Measurements from ENCODE around the gene SFMBT1.

DNA sequence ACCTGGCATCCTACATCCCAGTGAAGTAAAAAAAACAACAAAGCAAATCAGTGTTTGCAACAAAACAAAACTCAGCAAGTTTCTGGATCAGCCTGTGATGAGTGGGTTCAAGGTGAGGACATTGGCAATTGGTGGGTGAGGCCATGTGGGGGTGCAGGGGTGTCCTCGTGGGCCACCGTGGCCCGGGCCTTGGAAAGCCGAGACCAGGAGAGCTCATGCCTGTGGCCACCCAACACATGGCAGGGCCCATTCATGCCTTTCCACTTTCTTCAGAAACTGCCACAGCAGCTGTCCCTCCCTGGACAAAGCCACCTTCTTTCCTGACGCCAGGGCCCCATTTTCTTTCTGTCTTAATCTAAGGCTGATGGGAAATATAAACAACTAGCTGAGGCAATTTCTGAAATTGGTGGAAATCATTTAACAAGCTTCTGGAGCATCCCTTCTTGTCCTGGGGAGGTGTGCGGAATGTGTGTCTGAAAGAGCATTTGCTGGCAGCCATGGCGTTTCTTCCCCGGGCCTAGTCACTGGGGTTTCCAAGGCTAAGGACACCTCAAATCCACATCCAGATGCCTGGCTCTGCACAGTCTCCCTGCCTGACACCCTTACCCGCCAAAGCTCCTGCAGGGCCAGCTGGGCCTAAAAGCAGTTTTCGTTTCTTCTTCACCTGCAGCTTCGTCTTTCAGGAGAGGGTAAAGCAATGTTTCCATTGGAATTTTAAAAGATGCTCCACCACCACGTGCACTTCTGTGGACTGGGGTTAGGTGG lies 34.1 kb upstream of the SFMBT1 start:
- TF ChIP-seq GATA2 (IDR thresholded peaks at IDR 0.05; ENCODE audit: low read depth, low read length) (no peak), GATA3 (IDR thresholded peaks at IDR 0.05; ENCODE audit: low read depth, low read length) (no peak)
